HG03378 (cell line): ENCODE data around the gene MYL4.
A peak's percentile ranks its signal among the peaks of the same experiment; 100 is the strongest.
"Not testable (repeated sequence)": the region's sequence is repeated elsewhere in the genome, so short reads cannot be mapped to it uniquely, and the experiment has no call there.

ENCODE experiments used
- ATAC-seq: cut with Tn5 transposase; IDR thresholded peaks from one replicate; pipeline ENCODE4 v1.9.1; 2021; ENCODE audit warnings: mild to moderate bottlenecking, moderate library complexity; ENCODE audit not compliant: unreplicated experiment

The MYL4 gene

DNA sequence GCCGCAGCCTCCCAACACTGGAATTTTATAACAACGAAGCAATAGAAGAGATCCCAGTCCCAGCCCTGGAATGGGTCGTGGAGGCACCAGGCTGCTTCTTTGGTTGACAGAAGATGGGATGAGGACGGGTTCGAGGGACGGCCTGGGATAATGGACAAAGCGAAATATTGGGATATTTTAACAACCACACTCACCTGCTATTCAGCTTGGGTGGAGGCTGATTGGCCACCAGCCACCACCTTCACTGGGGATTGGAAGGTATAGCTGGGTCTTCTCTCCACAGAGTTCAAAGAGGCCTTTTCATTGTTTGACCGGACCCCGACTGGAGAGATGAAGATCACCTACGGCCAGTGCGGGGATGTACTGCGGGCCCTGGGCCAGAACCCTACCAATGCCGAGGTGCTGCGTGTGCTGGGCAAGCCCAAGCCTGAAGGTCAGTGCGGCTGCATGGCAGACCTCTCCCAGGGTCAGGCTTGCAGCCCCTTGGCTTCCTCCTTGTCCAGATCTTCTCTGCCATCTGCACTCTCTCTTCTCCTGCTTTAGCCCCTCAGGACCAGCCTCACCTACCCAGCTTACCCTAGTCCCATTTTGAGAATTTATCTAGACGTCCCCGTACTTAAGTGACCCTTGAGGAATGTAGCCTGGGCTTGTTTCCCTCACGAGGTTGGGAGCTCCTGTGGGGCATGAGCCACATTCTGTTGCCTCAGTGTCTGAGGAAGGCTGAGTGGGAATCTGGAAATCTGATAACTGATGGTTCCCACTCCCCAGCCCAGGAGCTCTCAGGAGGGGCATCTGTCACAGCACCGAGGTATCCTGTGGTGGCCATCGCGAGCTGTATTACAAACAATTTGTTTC, 10.7 kb downstream of the MYL4 start:
- ATAC-seq, result no peak

DNA sequence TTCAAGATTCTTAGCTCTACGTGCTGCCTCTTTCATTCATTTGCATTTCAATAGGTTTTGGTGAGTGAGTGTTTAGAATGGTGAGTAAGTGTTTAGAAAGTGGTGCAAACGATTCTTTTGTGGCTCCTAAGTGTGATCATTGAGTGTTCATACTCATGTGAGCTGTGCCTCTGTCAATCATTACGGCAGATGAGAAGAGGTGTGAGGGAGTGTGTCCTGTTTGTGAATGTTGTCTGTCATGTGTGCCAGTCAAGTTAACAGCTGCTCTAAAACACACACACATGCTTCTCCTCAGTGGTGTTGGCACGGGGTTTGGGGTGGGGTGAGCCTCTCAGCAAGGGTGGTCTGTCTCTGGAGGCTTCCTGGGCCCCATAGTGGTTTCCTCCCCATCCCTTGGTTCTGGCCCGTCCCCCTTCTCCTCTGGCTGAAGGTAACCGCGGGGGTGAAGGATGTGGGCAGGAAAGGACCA, 11.4 kb downstream of the MYL4 start:
- ATAC-seq, result no peak

DNA sequence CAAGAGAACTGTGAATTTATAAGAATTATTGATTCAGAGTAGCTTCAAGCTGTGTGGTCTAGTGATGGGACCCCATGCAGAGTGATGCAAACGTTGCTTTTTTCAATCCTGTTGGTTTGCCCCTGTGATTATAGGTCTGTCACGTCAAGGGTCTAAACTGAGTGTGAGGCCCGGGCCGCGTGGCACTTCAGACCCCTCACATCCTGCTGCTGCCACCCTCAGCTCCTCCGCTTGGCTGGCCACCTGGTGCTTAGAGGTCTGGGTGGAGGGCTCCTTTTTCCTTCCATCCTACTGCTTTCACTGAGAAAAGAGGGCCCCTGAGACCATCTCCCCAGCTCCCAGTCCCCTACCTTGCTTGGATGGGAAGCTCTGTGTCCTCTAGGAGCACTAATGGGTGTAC, 12.0 kb downstream of the MYL4 start:
- ATAC-seq, result no peak

DNA sequence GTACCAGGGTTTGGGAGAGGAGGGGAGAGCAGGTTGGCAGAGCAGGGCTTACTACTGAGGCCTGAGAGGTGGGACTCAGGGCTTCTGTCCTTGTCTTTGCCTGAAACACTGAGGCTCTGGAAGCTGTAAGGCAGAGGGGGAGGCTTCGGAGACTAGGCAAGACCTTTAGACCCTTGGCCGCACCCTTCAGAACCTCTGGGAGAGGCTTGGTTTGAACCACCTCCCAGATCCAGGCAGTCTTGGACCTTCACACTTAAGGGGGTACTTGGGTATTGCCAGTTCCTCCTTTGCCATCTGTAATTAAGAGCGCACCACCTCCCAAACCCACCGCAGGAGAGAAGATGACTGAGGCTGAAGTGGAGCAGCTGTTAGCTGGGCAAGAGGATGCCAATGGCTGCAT, 12.9 kb downstream of the MYL4 start:
- ATAC-seq, result no peak

DNA sequence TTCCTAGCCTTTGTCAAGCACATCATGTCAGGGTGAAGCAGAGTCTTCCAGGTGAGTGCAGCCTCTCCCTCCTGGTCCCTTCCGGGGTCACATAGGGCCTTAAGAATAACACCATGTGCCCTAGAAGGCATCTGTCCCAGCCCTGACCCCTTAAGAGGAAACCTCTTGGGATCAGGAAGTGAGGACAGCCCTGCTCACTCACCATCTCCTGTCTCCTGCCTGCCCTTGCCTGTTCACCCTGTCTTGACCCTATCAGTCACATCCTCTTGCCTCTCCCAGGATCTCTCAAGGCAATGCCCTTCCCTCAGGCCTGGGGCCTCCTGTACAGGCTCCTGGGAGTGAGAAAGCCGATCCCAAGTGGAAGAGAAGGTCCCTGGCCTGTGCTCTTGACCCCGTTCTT, 13.9 kb downstream of the MYL4 start:
- no peak for ATAC-seq

DNA sequence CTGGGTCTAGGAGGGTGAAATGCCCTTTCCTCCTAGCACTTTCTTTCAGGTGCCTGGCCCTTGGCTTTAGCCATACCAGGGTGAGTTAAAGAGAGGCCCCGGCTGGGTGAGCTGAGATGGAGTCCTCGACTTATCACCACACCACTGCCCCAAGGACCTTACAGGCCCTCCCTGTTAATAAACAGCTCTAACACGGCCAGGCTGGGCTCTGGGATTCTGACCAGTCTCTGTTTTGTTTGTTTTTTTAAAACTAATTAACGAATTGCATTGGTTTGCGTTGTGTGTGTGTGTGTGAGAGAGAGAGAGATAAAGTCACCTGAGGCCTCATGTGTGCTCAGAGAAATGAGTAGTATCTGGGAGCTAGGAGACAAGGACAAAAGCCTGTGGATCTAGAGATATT, 14.3 kb downstream of the MYL4 start:
- ATAC-seq, result no peak

DNA sequence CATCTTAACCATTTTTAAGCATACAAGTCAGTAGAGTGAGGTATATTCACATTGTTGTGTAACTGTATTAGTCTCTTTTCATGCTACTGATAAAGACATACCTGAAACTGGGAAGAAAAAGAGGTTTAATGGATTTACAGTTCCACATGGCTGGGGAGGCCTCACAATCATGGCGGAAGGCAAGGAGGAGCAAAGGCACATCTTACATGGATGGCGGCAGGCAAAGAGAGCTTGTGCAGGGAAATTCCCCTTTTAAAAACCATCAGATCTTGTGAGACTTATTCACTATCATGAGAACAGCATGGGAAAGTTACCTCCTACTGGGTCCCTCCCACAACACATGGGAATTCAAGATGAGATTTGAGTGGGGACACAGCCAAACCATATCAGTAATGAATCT, 14.9 kb downstream of the MYL4 start:
- ATAC-seq, result not testable (repeated sequence)

DNA sequence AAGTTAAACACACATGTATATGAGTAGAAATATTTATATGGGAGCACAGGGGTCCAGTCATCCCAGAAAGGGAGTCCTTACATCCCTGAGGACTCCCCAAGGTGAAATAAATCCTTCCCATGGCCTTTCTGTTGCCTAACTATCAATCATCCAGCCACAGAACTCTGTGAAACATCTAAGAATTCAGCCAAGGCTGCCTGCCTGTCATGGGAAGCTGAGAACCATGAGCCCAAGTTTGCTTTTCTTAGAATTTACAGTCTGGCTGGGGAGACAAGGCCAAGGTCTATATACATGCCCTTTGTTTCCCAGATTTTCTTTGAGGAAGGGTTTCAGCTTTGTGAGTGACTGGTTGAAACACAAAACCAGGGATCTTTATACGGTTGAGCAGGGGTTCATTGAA, 15.8 kb downstream of the MYL4 start:
- ATAC-seq, result no peak

DNA sequence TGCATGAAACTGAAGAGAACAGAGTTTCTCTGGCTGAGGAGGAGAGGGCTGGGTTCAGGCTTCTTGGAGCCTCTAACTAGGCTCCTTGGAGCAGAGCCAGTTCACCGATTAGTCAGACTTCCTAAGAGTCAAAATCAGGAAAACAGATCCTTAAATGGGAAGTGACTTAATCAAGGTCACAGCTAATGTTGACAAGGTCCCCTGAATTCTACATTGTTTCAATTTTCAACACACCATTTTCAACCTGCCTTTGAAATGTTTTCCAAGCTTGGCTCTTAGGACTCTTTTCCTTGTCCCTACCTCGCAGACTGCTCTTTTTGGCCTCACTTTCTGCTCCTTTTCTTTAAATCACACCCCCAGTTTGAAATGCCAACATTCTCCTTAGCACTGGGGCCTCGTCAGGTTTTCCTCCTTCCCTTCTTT, 16.3 kb downstream of the MYL4 start:
- no peak for ATAC-seq

DNA sequence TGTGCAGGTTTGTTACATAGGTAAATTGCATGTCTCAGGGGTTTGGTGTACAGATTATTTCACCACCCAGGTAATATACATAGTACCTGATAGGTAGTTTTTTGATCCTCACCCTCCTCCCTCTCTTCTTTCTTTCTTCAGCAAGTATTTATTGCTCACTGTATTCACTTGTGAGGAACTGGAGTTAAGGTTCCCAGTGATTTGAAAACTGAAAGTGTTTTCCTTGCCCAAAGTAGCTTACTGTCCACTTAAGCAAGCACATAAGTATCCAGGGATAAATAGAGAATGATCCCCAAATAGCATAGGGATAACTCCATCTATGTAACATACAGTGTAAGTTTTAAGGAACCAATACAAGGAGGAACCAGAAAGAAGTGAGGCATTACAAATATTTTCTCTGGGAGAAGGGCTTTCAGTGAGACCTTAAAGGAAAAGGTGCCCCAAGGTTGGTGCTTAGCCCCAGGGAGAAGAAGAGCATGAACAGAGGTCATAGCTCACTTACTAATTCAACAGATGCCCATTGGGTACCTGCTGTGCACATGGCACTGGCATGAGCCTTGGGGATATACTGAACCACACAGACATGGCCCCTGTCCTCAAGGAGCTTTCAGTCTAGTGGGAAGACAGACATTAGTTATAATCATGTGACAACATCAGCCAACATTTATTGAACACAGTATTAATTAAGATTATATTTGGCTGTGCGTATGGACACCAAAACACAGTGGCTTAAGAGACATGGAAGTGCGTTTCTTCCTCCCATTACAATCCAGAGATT, 17.0 kb downstream of the MYL4 start:
- no peak for ATAC-seq

DNA sequence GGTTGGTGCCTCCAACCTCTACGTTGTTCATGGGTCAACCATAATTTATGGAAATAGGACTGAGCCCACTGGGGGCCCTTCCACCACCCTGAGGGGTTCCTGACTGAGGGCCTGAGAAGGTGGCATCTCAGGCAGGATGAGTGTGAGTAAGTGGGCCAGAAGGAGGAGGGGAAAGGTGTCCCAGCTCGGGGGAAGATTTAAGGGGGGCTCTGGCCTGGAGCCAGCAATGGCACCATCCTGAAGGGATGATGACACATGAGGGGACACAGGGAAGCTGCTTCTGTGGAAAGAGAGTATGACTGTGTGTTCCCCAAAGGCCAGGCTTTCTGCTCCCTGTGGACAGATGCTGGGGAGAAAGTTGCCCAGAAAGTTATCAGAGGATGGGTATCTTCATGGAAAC, 18.7 kb downstream of the MYL4 start:
- ATAC-seq, result no peak

DNA sequence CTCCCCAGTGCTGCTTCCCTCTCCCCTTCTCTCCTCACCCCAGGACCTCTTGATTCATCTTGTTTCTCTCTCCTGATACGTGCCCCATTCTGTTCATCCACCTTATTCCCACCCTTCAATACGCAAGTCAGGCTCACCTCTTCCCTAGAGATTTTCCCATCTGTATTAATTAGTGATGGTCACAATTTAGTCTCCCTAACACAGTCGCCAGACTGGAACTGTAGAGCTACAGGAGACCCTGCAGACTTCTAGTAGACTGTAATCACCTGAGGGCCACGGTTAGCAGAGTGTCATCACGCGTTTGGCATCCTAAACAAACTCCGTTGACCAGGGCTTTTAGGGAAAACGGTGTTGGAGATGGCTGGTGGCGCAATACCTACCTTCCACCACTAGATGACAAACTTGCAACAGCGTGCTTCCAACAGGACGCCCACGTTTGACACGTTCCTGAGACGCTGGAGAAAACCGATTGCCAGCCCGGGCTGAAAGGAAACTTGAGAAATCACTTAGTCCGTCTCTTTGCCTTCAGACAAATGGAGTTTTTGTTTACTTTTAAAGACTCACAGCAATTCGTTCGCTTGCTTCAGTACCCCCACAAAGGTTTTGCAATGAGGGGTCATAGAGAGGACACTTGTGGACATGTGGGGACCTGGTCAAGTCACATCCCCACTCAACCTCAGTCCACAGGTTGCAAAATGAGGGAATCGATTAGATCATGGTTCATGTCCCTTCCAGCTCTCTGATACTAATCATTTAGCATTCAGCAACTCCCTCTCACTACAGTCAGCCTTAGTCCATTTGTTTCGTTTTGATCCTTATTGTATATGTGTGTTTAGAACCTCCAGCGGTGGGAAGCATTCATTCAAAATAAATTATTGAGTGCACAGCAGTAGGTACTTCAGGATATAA, 20.6 kb downstream of the MYL4 start:
- ATAC-seq, result peak; percentile 60

DNA sequence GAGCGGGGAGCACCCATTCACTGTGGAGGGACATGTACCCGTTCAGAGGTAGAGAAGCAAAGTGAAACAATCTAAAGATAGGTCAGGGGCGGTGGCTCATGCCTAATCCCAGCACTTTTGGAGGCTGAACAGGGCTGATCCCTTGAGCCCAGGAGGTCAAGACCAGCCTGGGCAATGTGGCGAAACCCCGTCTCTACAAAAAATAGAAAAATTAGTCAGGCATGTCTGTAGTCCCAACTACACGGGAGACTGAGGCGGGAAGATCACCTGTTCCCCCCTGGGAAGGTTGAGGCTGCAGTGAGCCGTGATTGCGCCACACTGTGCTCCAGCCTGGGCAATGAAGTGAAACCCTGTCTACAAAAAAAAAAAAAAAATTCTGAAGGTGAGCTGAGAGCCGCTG, 21.7 kb downstream of the MYL4 start:
- ATAC-seq, result no peak

DNA sequence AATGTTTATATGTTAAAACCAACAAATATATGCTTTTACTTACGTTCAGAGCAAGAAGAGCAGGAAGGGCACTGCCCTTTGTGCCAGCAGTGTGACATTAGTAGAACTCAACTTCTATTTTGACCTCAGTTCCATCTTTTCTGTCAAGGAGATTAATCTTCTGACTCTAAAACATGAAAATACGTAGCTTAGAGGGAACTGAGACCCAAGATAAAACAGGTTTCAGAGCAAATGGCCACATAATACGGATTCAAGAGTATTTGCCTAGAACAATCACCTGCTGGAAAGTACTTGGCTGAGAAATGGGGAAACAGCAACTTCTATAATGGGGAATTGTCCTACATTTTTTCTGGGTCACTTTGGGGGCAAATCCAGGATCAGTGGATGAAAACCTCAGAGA, 22.2 kb downstream of the MYL4 start:
- no peak for ATAC-seq

DNA sequence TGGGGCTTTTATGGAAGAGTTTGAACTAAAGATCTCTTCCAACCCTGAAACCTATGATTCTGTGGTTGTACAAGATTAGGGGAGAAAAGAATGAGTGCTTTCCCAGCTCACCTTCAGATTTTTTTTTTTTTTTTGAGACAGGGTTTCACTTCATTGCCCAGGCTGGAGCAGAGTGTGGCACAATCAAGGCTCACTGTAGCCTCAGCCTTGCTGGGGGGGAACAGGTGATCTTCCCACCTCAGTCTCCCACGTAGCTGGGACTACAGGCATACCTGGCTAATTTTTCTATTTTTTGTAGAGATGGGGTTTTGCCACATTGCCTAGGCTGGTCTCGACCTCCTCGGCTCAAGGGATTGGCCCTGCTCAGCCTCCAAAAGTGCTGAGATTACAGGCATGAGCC, 22.7 kb downstream of the MYL4 start:
- no peak for ATAC-seq

DNA sequence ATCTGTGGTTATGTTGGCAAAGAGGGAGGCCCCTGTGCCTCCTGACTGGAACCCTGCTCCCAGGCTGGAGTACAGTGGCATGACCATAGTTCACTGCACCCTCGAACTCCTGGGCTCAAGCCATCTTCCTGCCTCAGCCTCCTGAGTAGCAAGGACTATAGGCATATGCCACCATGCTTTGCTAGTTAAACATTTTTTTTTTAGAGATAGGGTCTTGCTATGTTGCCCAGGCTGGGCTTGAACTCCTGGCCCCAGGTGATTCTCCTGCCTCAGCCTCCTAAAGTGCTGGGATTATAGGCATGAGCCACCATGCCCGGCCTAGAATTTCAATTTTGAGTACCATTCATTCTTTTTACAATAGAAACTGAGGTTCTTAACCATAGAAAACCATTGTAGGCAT, 23.3 kb downstream of the MYL4 start:
- ATAC-seq, result no peak

DNA sequence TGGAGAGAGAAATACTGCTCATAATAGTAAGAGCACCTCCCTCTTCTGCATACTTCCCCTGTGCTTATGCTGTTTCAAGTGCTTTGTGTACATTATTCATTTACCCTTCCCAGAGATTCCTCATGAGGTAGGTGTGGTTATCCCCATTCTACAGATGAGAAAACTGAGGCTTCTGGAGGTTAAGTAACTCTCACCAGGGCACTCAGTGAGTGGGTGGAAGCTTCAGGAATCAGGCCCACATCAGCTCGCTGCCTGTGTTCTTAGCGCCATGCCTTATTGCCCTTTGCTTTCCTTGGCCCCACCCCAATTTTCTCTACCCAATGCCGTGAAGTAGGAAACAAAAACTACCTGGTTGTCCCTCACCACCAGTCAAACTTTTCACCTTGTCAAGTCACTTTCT, 26.4 kb downstream of the MYL4 start:
- ATAC-seq, result no peak

DNA sequence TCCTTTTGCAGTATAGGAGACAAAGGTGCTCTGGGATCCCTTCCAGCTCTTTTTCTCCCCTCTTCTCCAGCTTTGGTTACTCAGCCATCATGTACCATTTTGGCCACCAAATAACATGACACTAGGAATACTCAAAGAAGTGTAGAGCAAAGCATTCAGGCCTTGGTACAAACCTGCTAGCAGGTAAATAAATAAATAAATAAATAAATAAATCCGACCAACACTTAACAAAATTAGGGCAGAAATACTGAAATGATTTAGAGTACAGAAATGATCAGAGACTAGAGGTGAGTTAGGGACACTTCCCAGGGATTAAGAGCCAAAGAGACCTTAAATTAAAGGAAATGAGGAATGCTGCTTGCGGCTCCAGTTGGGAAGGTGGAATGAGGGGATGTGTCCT, 26.8 kb downstream of the MYL4 start:
- ATAC-seq, result no peak

DNA sequence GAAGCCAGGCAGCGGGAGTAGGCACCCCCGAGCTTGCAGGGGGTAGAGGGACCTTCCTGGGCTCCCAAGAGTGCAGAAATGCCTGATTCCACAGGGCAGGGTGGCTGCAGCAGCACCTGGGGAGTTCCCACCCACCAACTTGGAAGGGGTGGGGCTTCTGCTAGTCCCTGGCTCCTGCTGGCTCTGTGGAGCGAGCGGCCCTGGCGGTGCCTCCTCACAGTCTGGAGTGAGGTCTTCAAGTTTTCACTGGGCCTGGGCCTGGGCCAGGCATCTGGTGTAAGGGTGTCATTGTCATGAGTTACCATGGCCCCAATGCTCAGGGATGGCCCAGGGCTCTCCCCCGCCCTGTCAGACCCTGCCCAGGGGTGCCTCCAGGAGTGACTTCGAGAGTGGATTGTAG, 28.7 kb downstream of the MYL4 start:
- no peak for ATAC-seq

DNA sequence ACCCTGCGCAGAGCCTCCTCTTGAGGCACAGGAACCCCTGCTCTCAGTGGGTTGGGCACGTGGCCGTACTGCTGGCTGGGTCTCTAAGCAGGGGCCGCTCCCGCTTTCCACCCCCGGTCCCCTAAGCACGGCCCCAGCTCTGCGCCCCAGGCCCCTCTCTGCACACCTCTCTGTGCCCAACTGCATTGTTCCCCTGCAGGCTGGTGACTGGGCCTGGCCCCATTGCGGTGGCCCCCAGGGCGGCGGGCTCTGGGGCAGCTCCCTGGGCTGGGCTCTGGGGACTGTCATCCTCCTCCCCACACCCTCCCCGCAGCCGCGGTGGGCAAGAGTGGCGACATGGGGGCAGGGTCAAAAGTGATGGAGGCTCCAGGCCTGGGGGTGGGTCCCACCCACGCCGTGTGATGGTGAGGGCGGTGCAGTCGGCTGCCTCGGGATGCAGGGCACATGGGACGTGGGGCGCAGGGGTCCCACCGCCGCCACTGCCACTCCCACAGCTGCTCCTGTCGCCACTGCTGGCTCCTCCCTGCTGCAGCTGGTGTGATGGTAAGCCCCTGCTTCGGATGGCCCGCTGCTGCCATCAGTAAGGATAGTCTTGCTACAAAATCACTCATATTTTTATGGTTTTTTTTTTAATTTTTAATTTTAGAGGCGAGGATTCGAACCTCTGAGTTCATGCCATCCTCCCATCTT, 29.3 kb downstream of the MYL4 start:
- no peak for ATAC-seq

DNA sequence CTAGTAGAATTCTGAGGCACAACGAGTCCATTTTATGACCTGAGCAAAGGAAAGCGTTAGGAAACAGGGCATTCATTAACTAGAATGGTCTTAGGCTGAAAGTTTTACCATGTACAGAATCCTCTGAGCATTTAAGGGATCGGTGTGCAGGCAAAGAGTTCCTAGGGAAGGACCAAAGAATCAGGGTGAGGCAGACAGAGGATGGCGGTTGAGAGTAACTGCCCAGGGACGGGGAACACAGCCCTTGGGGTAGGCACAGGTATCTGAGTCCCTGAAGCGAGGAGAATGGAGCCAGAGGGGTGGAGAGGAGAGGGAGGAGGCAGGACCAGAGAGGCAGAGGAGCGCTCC, 30.4 kb downstream of the MYL4 start:
- no peak for ATAC-seq
